ENCODE results near the gene BPIFB3.
"Not testable (repeated sequence)": the region's sequence is repeated elsewhere in the genome, so short reads cannot be mapped to it uniquely, and the experiment has no call there.

Gene BPIFB3

DNA sequence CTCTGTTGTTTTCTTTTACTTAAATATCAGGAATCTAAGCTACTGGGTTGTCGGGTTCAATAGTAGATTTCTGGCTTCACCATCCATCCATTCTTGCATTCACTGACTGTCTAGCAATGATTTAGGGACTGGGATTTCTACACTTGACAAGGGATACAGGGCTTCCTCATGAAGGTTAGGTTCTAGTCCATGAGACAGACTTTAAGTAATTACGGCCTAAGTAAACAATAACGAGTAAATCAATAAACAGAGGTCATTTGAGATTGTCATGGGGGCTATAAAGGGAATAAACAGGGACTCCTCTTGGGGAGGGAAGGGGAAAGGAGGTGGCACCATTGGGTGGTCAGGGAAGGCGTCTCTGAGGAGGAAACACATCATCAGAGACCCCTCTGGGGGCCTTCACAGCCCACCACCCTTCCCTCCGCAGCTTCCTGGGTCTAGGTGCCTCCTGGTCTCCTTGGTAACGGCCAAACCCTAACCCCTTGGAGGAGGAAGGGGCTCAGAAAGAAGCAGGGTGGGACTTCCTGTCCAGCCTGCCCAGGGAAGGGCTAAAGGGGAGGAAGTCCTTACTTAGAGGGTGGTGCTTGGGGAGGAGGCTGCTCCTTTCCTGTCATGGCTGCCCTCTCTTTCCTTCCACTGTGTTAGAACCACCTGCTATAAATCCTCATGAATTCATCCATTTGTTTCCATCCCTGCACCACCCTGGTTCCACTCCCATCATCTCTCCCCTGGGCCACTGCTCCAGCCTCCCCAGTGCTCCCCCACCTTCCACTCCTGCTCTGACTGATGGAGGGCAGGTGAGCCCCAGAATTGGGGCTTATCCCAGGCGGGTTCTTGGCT, 59.1 kb downstream of the BPIFB3 start:
- Histone ChIP-seq H3K9ac (no peak overlapping the region), H3K36me3 (ENCODE audit: control insufficient read depth, insufficient read depth, low read length) (no peaks in the 10 kb centered on the region), H3K79me2 (no peaks in the 10 kb centered on the region), H3K4me1 (no peaks in the 10 kb centered on the region), H3K9me3 (ENCODE audit: control insufficient read depth, low read length) (no peaks in the 10 kb centered on the region), H3K4me3 (ENCODE audit: low read depth, low read length) (no peak overlapping the region), H3K27me3 (ENCODE audit: control insufficient read depth, insufficient read depth, low read length) (no peaks in the 10 kb centered on the region), H3K27ac (no peak overlapping the region), H2AFZ (no peak overlapping the region), H3K4me2 (ENCODE audit: low read length) (no peak overlapping the region)
- TF ChIP-seq, protein P1, sequence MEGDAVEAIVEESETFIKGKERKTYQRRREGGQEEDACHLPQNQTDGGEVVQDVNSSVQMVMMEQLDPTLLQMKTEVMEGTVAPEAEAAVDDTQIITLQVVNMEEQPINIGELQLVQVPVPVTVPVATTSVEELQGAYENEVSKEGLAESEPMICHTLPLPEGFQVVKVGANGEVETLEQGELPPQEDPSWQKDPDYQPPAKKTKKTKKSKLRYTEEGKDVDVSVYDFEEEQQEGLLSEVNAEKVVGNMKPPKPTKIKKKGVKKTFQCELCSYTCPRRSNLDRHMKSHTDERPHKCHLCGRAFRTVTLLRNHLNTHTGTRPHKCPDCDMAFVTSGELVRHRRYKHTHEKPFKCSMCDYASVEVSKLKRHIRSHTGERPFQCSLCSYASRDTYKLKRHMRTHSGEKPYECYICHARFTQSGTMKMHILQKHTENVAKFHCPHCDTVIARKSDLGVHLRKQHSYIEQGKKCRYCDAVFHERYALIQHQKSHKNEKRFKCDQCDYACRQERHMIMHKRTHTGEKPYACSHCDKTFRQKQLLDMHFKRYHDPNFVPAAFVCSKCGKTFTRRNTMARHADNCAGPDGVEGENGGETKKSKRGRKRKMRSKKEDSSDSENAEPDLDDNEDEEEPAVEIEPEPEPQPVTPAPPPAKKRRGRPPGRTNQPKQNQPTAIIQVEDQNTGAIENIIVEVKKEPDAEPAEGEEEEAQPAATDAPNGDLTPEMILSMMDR (IDR thresholded peaks at IDR 0.05): no peak

GRCh38 chr20:33113387-33113908, 59.7 kb downstream of the BPIFB3 start:
- no peak overlapping the region for H3K9ac ChIP-seq
- no peaks in the 10 kb centered on the region for H3K4me1 ChIP-seq
- H3K27ac ChIP-seq: no peak overlapping the region
- no peak overlapping the region for H2AFZ ChIP-seq
- H3K79me2 ChIP-seq: no peaks in the 10 kb centered on the region
- TF ChIP-seq, protein P1 (IDR thresholded peaks at IDR 0.05): no peak
- H3K4me3 ChIP-seq (ENCODE audit: low read depth, low read length): no peak overlapping the region
- no peaks in the 10 kb centered on the region for H3K36me3 ChIP-seq (ENCODE audit: control insufficient read depth, insufficient read depth, low read length)
- H3K9me3 ChIP-seq (ENCODE audit: control insufficient read depth, low read length): no peaks in the 10 kb centered on the region
- no peaks in the 10 kb centered on the region for H3K27me3 ChIP-seq (ENCODE audit: control insufficient read depth, insufficient read depth, low read length)
- no peak overlapping the region for H3K4me2 ChIP-seq (ENCODE audit: low read length)

DNA sequence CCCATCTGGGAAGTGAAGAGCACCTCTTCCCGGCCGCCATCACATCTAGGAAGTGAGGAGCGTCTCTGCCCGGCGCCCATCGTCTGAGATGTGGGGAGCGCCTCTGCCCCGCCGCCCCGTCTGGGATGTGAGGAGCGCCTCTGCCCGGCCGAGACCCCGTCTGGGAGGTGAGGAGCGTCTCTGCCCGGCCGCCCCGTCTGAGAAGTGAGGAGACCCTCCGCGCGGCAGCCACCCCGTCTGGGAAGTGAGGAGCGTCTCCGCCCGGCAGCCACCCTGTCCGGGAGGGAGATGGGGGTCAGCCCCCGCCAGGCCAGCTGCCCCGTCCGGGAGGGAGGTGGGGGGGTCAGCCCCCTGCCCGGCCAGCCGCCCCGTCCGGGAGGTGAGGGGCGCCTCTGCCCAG, 61.8 kb downstream of the BPIFB3 start:
- not testable (repeated sequence) for H3K4me1 ChIP-seq; H3K4me2 ChIP-seq (ENCODE audit: low read length); H3K9ac ChIP-seq; H3K79me2 ChIP-seq; H3K9me3 ChIP-seq (ENCODE audit: control insufficient read depth, low read length); H3K4me3 ChIP-seq (ENCODE audit: low read depth, low read length); H2AFZ ChIP-seq; H3K27ac ChIP-seq; H3K36me3 ChIP-seq (ENCODE audit: control insufficient read depth, insufficient read depth, low read length); H3K27me3 ChIP-seq (ENCODE audit: control insufficient read depth, insufficient read depth, low read length)

DNA sequence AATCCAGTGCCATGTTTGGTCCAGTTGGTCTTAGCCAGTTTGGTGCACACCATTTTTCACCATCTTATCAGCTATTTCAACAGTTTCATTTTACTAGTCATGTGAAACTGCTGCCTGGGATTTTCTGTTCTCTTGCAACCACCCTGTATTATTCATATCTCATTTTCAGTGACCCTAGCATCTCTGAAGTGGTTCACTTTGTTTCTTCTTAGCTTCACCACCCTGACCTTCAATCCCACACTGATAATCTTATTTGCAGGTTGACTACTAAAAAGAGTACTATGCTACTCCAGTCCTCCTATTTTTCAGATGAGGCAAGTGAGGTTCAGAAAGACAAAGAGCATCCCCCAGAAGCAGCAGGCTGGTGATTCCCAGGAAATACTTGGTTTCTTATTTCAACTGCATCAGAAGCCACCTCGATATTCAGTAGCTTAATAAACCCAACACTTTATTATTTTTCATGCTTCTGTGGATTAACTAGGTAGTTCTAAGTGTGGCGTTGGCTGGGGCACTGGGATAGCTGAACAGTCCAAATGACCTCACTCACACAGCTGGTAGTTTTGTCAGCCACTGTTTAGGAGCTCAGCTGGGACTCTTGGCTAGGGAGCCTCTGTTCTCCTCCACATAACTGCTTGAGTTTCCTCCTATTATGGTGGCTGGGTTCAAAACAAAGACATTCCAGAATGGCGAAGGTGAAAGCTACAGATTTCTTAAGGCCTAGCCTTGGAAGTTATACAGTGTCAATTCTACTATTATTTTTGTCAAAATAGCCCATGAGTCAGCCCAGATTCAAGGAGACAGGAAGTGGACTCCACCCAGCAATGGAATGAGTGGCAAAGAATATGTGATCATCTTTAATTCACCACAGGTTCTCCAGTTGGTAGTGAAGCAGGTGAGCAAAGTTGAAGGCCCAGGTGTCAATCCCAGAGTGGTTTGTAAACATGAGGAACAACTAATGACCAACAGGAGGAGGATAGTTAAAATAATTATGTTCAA, 66.3 kb downstream of the BPIFB3 start:
- Histone ChIP-seq H2AFZ (no peak overlapping the region), H3K4me1 (no peaks in the 10 kb centered on the region), H3K27me3 (ENCODE audit: control insufficient read depth, insufficient read depth, low read length) (no peaks in the 10 kb centered on the region), H3K36me3 (ENCODE audit: control insufficient read depth, insufficient read depth, low read length) (no peaks in the 10 kb centered on the region), H3K9ac (no peak overlapping the region), H3K9me3 (ENCODE audit: control insufficient read depth, low read length) (no peaks in the 10 kb centered on the region), H3K27ac (no peak overlapping the region), H3K4me3 (ENCODE audit: low read depth, low read length) (no peak overlapping the region), H3K4me2 (ENCODE audit: low read length) (no peak overlapping the region), H3K79me2 (no peaks in the 10 kb centered on the region)
- TF ChIP-seq, protein P1 (IDR thresholded peaks at IDR 0.05): no peak

- Histone ChIP-seq H3K4me1 (no peaks in the 10 kb centered on the region), H3K27ac (no peak overlapping the region), H3K27me3 (ENCODE audit: control insufficient read depth, insufficient read depth, low read length) (no peaks in the 10 kb centered on the region), H2AFZ (no peak overlapping the region), H3K4me2 (ENCODE audit: low read length) (no peak overlapping the region), H3K9me3 (ENCODE audit: control insufficient read depth, low read length) (no peaks in the 10 kb centered on the region), H3K79me2 (no peaks in the 10 kb centered on the region), H3K9ac (no peak overlapping the region), H3K4me3 (ENCODE audit: low read depth, low read length) (no peak overlapping the region), H3K36me3 (ENCODE audit: control insufficient read depth, insufficient read depth, low read length) (no peaks in the 10 kb centered on the region)
- TF ChIP-seq, protein P1 (IDR thresholded peaks at IDR 0.05): no peak
Measured at GRCh38 chr20:33120934-33121333, 67.2 kb downstream of the BPIFB3 start.

- H3K79me2 ChIP-seq; H3K4me3 ChIP-seq (ENCODE audit: low read depth, low read length); H3K9me3 ChIP-seq (ENCODE audit: control insufficient read depth, low read length); H3K27ac ChIP-seq; H3K4me2 ChIP-seq (ENCODE audit: low read length); H3K27me3 ChIP-seq (ENCODE audit: control insufficient read depth, insufficient read depth, low read length); H3K4me1 ChIP-seq; H3K9ac ChIP-seq; H2AFZ ChIP-seq; H3K36me3 ChIP-seq (ENCODE audit: control insufficient read depth, insufficient read depth, low read length): not testable (repeated sequence)
Measured at GRCh38 chr20:33122297-33122696, 68.6 kb downstream of the BPIFB3 start.
